ENCODE measurements around the gene TXNRD2.

Gene TXNRD2

DNA sequence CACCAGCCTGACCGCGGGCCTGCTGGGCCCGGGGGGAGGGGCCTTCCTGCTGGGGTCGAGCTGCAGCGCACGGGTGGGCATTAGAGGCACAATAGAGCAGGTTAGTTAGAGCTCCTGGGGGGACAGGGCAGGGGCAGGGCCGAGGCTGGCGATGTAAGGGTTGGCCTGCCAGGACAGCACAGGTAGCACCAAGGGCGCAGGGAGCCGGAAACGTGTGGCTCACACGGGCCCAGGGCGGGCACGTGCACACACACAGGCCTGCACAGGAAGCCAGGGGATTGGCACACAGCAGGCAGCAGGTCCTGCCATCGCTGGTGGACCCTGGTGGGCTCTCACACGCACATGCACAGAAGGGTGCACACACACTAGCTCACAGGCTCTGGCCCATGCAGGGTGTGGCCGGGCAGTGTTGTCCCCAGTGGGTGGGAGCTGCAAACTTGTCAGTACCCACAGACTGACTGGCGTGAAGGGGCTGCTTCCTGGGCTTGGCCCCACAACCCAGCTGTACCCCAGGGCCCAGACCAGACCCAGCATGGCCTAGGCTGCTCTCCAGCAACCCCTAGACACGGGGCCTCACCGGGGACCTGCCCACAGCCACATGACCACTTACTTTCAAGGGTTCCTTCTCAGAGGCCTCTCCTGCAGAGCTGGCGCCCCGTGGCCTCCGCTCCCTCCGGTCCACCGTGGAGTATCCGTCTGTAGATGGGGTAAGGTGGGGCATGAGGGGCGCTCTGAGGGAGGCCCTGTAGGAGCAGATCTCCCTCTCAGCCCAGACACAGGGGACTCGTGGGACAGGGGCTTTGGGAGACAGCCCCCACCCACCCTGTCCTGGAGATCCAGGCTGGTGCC lies 29.9 kb upstream of the TXNRD2 start:
- DNase-seq (ENCODE audit: low spot score) = no peak
- TF ChIP-seq, protein P1, sequence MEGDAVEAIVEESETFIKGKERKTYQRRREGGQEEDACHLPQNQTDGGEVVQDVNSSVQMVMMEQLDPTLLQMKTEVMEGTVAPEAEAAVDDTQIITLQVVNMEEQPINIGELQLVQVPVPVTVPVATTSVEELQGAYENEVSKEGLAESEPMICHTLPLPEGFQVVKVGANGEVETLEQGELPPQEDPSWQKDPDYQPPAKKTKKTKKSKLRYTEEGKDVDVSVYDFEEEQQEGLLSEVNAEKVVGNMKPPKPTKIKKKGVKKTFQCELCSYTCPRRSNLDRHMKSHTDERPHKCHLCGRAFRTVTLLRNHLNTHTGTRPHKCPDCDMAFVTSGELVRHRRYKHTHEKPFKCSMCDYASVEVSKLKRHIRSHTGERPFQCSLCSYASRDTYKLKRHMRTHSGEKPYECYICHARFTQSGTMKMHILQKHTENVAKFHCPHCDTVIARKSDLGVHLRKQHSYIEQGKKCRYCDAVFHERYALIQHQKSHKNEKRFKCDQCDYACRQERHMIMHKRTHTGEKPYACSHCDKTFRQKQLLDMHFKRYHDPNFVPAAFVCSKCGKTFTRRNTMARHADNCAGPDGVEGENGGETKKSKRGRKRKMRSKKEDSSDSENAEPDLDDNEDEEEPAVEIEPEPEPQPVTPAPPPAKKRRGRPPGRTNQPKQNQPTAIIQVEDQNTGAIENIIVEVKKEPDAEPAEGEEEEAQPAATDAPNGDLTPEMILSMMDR (IDR thresholded peaks at IDR 0.05; ENCODE audit: borderline replicate concordance, control extremely low read depth, extremely low read depth, insufficient read depth, missing control alignments) = no peak
- in situ Hi-C loops (cut with MboI; ENCODE audit: low sequenced_read_pairs, unreplicated experiment) = loop anchor here (10.0 kb wide), 1 partner anchor 153 kb away; no protein-coding TSS in a partner anchor

DNA sequence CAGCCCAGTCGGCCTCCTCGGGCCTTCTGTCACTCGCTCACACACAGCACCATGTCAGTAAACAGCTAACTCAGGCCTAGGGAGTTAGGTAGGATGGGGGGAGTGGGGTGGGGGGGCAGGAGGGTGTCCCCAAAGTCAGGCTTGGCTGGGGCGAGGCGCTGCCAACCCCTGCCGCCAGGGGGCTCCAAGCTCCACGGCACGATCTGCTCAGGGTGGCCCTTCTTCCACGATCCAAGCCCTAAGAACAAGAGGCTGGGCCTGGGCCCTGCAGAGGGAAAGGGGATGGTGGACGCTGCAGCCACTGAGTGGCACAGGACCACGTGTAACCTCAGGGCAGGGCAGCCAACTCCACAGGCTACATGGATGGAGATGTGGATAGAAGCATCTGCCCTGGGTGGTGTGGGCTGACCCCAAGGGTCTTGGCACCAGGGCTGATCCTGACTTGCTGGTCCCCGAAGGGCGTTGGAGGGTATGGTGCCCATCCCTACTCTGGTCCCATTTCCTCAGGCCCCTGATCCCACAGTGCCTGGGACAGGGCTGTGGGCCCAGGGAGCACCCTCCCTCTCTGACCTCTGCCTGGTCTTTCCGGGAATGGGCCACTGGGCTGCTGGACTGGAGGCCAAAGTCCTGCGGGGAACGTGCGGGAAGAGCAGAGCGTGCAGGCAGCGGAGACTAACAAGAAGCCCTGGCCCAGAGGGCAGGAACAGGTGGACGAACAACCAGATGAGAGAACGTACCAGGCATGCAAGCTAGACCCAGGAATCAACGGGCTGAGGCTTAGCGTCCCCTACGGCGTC lies 29.1 kb upstream of the TXNRD2 start:
- TF ChIP-seq, protein P1 (IDR thresholded peaks at IDR 0.05; ENCODE audit: borderline replicate concordance, control extremely low read depth, extremely low read depth, insufficient read depth, missing control alignments) = peak; percentile 93
- in situ Hi-C loops (cut with MboI; ENCODE audit: low sequenced_read_pairs, unreplicated experiment) = loop anchor here (10.0 kb wide), 1 partner anchor 154 kb away; no protein-coding TSS in a partner anchor
- peak; percentile 91 for DNase-seq (ENCODE audit: low spot score)

DNA sequence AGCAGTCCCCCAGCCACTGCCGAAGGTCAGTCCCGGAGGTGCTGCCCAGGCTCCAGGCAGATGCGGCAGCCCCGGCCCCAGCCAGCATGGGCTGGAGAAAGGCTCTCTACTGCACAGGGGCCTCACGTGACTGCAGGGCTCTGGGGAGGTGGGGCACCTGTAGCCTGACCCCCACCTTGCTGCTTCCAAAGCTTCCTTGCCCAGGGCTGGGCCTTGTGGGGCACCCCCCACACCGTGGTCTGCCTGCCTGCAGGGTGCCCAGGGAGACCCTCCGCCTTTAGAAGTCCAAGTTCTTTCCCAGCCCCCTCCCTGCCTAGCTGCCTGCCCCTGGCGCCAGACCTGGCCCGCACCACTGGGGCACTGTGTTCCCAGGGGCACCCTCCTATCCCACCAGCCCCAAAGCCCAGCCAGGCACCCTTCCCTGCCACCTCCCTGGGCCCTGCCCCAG lies 28.4 kb upstream of the TXNRD2 start:
- DNase-seq (ENCODE audit: low spot score) = no peak
- in situ Hi-C loops (cut with MboI; ENCODE audit: low sequenced_read_pairs, unreplicated experiment) = loop anchor here (10.0 kb wide), 1 partner anchor 155 kb away; no protein-coding TSS in a partner anchor
- TF ChIP-seq, protein P1 (IDR thresholded peaks at IDR 0.05; ENCODE audit: borderline replicate concordance, control extremely low read depth, extremely low read depth, insufficient read depth, missing control alignments) = no peak

DNA sequence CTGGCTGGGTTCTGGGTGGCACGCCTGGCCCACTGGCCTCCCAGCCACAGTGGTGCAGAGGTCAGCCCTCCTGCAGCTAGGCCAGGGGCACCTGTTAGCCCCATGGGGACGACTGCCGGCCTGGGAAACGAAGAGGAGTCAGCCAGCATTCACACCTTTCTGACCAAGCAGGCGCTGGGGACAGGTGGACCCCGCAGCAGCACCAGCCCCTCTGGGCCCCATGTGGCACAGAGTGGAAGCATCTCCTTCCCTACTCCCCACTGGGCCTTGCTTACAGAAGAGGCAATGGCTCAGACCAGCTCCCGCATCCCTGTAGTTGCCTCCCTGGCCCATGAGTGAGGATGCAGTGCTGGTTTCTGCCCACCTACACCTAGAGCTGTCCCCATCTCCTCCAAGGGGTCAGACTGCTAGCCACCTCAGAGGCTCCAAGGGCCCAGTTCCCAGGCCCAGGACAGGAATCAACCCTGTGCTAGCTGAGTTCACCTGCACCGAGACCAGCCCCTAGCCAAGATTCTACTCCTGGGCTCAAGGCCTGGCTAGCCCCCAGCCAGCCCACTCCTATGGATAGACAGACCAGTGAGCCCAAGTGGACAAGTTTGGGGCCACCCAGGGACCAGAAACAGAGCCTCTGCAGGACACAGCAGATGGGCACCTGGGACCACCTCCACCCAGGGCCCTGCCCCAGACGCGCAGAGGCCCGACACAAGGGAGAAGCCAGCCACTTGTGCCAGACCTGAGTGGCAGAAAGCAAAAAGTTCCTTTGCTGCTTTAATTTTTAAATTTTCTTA lies 27.7 kb upstream of the TXNRD2 start:
- TF ChIP-seq, protein P1 (IDR thresholded peaks at IDR 0.05; ENCODE audit: borderline replicate concordance, control extremely low read depth, extremely low read depth, insufficient read depth, missing control alignments) = no peak
- DNase-seq (ENCODE audit: low spot score) = no peak
- in situ Hi-C loops (cut with MboI; ENCODE audit: low sequenced_read_pairs, unreplicated experiment) = no loop called here

DNA sequence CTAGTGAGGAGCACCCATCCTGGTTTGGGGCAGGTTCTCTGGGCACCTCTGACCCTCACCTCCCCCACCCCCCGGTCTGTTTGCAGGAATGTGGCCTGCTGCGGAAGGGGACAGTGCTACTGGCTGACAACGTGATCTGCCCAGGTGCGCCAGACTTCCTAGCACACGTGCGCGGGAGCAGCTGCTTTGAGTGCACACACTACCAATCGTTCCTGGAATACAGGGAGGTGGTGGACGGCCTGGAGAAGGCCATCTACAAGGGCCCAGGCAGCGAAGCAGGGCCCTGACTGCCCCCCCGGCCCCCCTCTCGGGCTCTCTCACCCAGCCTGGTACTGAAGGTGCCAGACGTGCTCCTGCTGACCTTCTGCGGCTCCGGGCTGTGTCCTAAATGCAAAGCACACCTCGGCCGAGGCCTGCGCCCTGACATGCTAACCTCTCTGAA lies 26.9 kb upstream of the TXNRD2 start:
- TF ChIP-seq, protein P1 (IDR thresholded peaks at IDR 0.05; ENCODE audit: borderline replicate concordance, control extremely low read depth, extremely low read depth, insufficient read depth, missing control alignments) = no peak
- in situ Hi-C loops (cut with MboI; ENCODE audit: low sequenced_read_pairs, unreplicated experiment) = no loop called here

More for the DNA sequence above, 26.9 kb upstream of the TXNRD2 start:
- DNase-seq (ENCODE audit: low spot score) = no peak
